ENCODE data around the gene GPRC5A. TPM values are rescaled to one million over a fixed set of nuclear protein-coding genes. Genes with fewer than 3 reads are reported as not detected.
A peak's percentile ranks its signal among the peaks of the same experiment; 100 is the strongest.

Gene GPRC5A
- total RNA-seq, 1 experiment from 2014 or later, result 73.9 TPM

DNA sequence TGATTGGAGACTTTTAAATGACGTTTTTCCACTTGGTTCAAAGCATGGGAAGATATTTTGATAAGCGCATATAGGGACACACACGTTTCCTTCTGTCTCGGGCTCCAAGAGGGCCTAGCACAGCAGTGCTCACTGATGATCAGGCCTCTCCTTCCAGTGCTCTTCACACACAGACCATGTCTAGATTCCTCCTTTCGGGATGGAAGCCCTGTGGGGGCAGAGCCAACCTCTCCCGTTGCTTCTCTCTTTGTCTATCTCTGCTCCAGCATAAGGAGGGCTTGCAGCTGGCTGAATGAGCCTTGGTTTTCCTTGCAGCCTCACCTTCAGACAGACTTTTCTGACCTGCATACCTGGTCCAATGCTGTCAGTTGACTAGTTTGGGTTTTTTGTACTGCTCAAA is 38.3 kb downstream of the GPRC5A start:
- peaks cover 16% of the 10 kb centered on the region for H3K36me3 Mint-ChIP-seq (ENCODE audit: insufficient read depth, unreplicated experiment)
- no peaks in the 10 kb centered on the region for H3K27me3 Mint-ChIP-seq (ENCODE audit: insufficient read depth, unreplicated experiment)
- intact Hi-C loops (cut with micrococcal nuclease; ENCODE audit: unreplicated experiment), result loop anchor here (5.0 kb wide), 1 partner anchor 48 kb away; no protein-coding TSS in a partner anchor
- TF ChIP-seq, protein P1, sequence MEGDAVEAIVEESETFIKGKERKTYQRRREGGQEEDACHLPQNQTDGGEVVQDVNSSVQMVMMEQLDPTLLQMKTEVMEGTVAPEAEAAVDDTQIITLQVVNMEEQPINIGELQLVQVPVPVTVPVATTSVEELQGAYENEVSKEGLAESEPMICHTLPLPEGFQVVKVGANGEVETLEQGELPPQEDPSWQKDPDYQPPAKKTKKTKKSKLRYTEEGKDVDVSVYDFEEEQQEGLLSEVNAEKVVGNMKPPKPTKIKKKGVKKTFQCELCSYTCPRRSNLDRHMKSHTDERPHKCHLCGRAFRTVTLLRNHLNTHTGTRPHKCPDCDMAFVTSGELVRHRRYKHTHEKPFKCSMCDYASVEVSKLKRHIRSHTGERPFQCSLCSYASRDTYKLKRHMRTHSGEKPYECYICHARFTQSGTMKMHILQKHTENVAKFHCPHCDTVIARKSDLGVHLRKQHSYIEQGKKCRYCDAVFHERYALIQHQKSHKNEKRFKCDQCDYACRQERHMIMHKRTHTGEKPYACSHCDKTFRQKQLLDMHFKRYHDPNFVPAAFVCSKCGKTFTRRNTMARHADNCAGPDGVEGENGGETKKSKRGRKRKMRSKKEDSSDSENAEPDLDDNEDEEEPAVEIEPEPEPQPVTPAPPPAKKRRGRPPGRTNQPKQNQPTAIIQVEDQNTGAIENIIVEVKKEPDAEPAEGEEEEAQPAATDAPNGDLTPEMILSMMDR (IDR thresholded peaks at IDR 0.05; ENCODE audit: insufficient read depth in 1 of 2, low read depth in 1 of 2, low read length in 1 of 2, severe bottlenecking in 1 of 2, unreplicated experiment in 1 of 2), result no peak
- H3K4me1 Mint-ChIP-seq (ENCODE audit: low read depth, unreplicated experiment), result peaks cover 35% of the 10 kb centered on the region
- ChIA-PET POLR2A (no interaction called here), CTCF (no interaction called here)
- peaks cover 32% of the 10 kb centered on the region for H3K4me1 ChIP-seq
- no peaks in the 10 kb centered on the region for H3K36me3 ChIP-seq (ENCODE audit: control insufficient read depth, insufficient read depth, low read length)
- no peak overlapping the region for H3K27ac Mint-ChIP-seq (ENCODE audit: unreplicated experiment)
- no peaks in the 10 kb centered on the region for H3K9me3 Mint-ChIP-seq (ENCODE audit: unreplicated experiment)
- no peaks in the 10 kb centered on the region for H3K27me3 ChIP-seq (replicated peaks; ENCODE audit: control insufficient read depth, insufficient read depth, low read length)
- H3K4me3 Mint-ChIP-seq (ENCODE audit: unreplicated experiment), result no peak overlapping the region
- H3K9me3 ChIP-seq, result 0 out of 2 replicates have a peak, but pooled peaks cover 3% of the 10 kb centered on the region
- H3K4me3 ChIP-seq (ENCODE audit: low read depth, low read length), result no peak overlapping the region
- peak in 1 of 2 experiments; percentile 20 for DNase-seq
- BruUV-seq (replicated peaks), result no TSS peak

DNA sequence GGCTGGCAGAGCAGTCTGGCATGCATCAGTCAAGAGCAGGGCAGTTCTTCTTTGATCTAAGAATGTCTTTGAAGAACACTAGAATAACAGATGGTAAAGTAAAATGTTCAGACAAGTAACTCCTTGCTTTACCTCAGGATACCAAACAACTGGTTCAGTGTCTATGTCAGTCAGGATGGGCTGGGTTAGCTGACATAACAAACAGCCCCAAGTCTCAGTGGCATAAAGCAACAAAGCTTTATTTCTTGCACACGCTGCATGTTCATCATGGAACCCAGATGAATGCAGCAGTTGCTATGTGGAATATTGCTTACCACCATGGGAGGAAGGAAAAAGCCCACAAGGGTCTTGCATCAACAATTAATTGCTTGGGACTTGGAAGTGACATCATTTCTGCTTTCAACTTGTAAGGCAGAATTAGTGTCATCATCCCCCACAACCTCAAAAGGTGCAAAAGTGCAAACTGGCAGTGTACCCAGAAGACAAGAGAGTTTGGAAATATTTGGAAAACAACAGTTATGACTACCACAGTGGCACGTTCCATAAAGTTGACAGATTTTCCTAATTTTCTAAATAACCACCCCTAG is 39.4 kb downstream of the GPRC5A start:
- DNase-seq, result no peak
- Histone ChIP-seq H3K9me3 (0 out of 2 replicates have a peak, but pooled peaks cover 3% of the 10 kb centered on the region), H3K4me3 (ENCODE audit: low read depth, low read length) (no peak overlapping the region), H3K4me1 (peaks cover 33% of the 10 kb centered on the region), H3K27me3 (replicated peaks; ENCODE audit: control insufficient read depth, insufficient read depth, low read length) (no peaks in the 10 kb centered on the region), H3K36me3 (ENCODE audit: control insufficient read depth, insufficient read depth, low read length) (no peaks in the 10 kb centered on the region)
- Mint-ChIP-seq H3K4me3 (ENCODE audit: unreplicated experiment) (no peak overlapping the region), H3K27ac (ENCODE audit: unreplicated experiment) (no peak overlapping the region), H3K27me3 (ENCODE audit: insufficient read depth, unreplicated experiment) (no peaks in the 10 kb centered on the region), H3K9me3 (ENCODE audit: unreplicated experiment) (no peaks in the 10 kb centered on the region), H3K4me1 (ENCODE audit: low read depth, unreplicated experiment) (peaks cover 32% of the 10 kb centered on the region), H3K36me3 (ENCODE audit: insufficient read depth, unreplicated experiment) (peaks cover 15% of the 10 kb centered on the region)
- TF ChIP-seq, protein P1 (IDR thresholded peaks at IDR 0.05; ENCODE audit: insufficient read depth in 1 of 2, low read depth in 1 of 2, low read length in 1 of 2, severe bottlenecking in 1 of 2, unreplicated experiment in 1 of 2), result no peak
- ChIA-PET POLR2A (no interaction called here), CTCF (no interaction called here)
- no TSS peak for BruUV-seq (replicated peaks)
- intact Hi-C loops (cut with micrococcal nuclease; ENCODE audit: unreplicated experiment), result loop anchor here (5.0 kb wide), 1 partner anchor 47 kb away; no protein-coding TSS in a partner anchor

DNA sequence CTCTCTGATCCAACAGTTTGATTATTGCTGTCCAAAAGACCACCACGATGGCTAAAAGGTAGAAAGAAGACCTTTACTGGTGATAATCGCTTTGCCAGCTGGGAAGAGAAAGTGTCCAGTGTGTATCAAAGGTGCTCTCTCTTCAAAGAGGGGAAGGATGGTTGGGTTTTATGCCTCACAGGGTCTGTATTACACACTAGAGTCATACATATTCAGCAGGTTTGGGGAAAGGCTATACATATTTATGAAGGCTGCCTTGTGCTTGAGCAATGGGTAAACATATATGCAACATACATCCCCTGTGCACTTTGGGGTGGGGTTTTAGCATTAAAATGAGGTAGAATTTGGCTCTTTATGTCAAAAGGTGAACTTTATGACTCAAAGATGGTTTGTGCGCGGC is 42.4 kb downstream of the GPRC5A start:
- H3K4me1 Mint-ChIP-seq (ENCODE audit: low read depth, unreplicated experiment), result peaks cover 17% of the 10 kb centered on the region
- Histone ChIP-seq H3K9me3 (no peaks in the 10 kb centered on the region), H3K27me3 (replicated peaks; ENCODE audit: control insufficient read depth, insufficient read depth, low read length) (no peaks in the 10 kb centered on the region), H3K4me1 (peaks cover 18% of the 10 kb centered on the region), H3K4me3 (ENCODE audit: low read depth, low read length) (no peak overlapping the region), H3K36me3 (ENCODE audit: control insufficient read depth, insufficient read depth, low read length) (no peaks in the 10 kb centered on the region)
- H3K4me3 Mint-ChIP-seq (ENCODE audit: unreplicated experiment), result peak overlapping the region; percentile 34
- no peaks in the 10 kb centered on the region for H3K36me3 Mint-ChIP-seq (ENCODE audit: insufficient read depth, unreplicated experiment)
- no peaks in the 10 kb centered on the region for H3K27me3 Mint-ChIP-seq (ENCODE audit: insufficient read depth, unreplicated experiment)
- TF ChIP-seq, protein P1 (IDR thresholded peaks at IDR 0.05; ENCODE audit: insufficient read depth in 1 of 2, low read depth in 1 of 2, low read length in 1 of 2, severe bottlenecking in 1 of 2, unreplicated experiment in 1 of 2), result no peak
- no TSS peak for BruUV-seq (replicated peaks)
- ChIA-PET POLR2A (no interaction called here), CTCF (interaction anchor here (0.7 to 1.3 kb wide), 2 partner anchors 20 to 36 kb away, joined by 3 to 4 read pairs; no protein-coding TSS in a partner anchor)
- H3K27ac Mint-ChIP-seq (ENCODE audit: unreplicated experiment), result peak overlapping the region; percentile 79
- intact Hi-C loops (cut with micrococcal nuclease; ENCODE audit: unreplicated experiment), result loop anchor here (5.0 kb wide), 1 partner anchor 44 kb away; no protein-coding TSS in a partner anchor
- no peaks in the 10 kb centered on the region for H3K9me3 Mint-ChIP-seq (ENCODE audit: unreplicated experiment)
- DNase-seq, result no peak

Measured in Caco-2 (cell line).